ENCODE results near the gene CASQ2.

GRCh38 chr1:115650961-115651360 lies 117.6 kb downstream of the CASQ2 start:
- TF ChIP-seq CTCF (IDR thresholded peaks at IDR 0.05), result no peak
- TF ChIP-seq POLR2AphosphoS5 (IDR thresholded peaks at IDR 0.05), result no peak

All from transverse colon (tissue), 4 donors.